ENCODE measurements around the gene GTF3C5.

Gene GTF3C5

GRCh38 chr9:133087429-133088145 lies 56.8 kb downstream of the GTF3C5 start:
- no peak for TF ChIP-seq CTCF (IDR thresholded peaks at IDR 0.05)

GRCh38 chr9:133088146-133088750 lies 57.5 kb downstream of the GTF3C5 start:
- TF ChIP-seq CTCF (IDR thresholded peaks at IDR 0.05): no peak

- no peak for TF ChIP-seq CTCF (IDR thresholded peaks at IDR 0.05)
Measured at GRCh38 chr9:133088756-133089155, 58.0 kb downstream of the GTF3C5 start.

- TF ChIP-seq CTCF (IDR thresholded peaks at IDR 0.05): no peak
Measured at GRCh38 chr9:133089271-133089671, 58.5 kb downstream of the GTF3C5 start.

GRCh38 chr9:133090187-133090586 lies 59.4 kb downstream of the GTF3C5 start:
- no peak for TF ChIP-seq CTCF (IDR thresholded peaks at IDR 0.05)

- no peak for TF ChIP-seq CTCF (IDR thresholded peaks at IDR 0.05)
Measured at GRCh38 chr9:133090752-133091385, 60.1 kb downstream of the GTF3C5 start.

GRCh38 chr9:133094842-133095393 lies 64.1 kb downstream of the GTF3C5 start:
- no peak for TF ChIP-seq CTCF (IDR thresholded peaks at IDR 0.05)
